ENCODE results near the gene EPHB6.

The EPHB6 gene

GRCh38 chr7:142892951-142893350 lies 38.1 kb downstream of the EPHB6 start:
- no peak for FAIRE-seq
- no peak for DNase-seq (ENCODE audit: extremely low spot score, insufficient read length, low read depth)

GRCh38 chr7:142894112-142894984 lies 39.5 kb downstream of the EPHB6 start:
- DNase-seq (ENCODE audit: extremely low spot score, insufficient read length, low read depth) (no peak), FAIRE-seq (no peak)

- no peak for DNase-seq (ENCODE audit: extremely low spot score, insufficient read length, low read depth)
- FAIRE-seq = no peak
Measured at GRCh38 chr7:142894985-142895593, 40.2 kb downstream of the EPHB6 start.

GRCh38 chr7:142896151-142896550 lies 41.3 kb downstream of the EPHB6 start:
- FAIRE-seq (no peak), DNase-seq (ENCODE audit: extremely low spot score, insufficient read length, low read depth) (no peak)

- FAIRE-seq (no peak), DNase-seq (ENCODE audit: extremely low spot score, insufficient read length, low read depth) (no peak)
Measured at GRCh38 chr7:142896741-142897379, 42.0 kb downstream of the EPHB6 start.

GRCh38 chr7:142897691-142898090 lies 42.8 kb downstream of the EPHB6 start:
- DNase-seq (ENCODE audit: extremely low spot score, insufficient read length, low read depth) (no peak), FAIRE-seq (no peak)

- DNase-seq (ENCODE audit: extremely low spot score, insufficient read length, low read depth) (no peak), FAIRE-seq (no peak)
Measured at GRCh38 chr7:142898377-142899170, 43.7 kb downstream of the EPHB6 start.

GRCh38 chr7:142899661-142900060 lies 44.8 kb downstream of the EPHB6 start:
- FAIRE-seq = no peak

GRCh38 chr7:142901426-142902259 lies 46.8 kb downstream of the EPHB6 start:
- no peak for FAIRE-seq
- DNase-seq (ENCODE audit: extremely low spot score, insufficient read length, low read depth) = no peak

More at GRCh38 chr7:142899661-142900060, 44.8 kb downstream of the EPHB6 start:
- DNase-seq (ENCODE audit: extremely low spot score, insufficient read length, low read depth) = no peak

GRCh38 chr7:142904128-142904527 lies 49.3 kb downstream of the EPHB6 start:
- DNase-seq (ENCODE audit: extremely low spot score, insufficient read length, low read depth) (no peak), FAIRE-seq (no peak)

- DNase-seq (ENCODE audit: extremely low spot score, insufficient read length, low read depth) (no peak), FAIRE-seq (no peak)
Measured at GRCh38 chr7:142905759-142906158, 50.9 kb downstream of the EPHB6 start.

- DNase-seq (ENCODE audit: extremely low spot score, insufficient read length, low read depth) = no peak
- FAIRE-seq = no peak
Measured at GRCh38 chr7:142906643-142907042, 51.8 kb downstream of the EPHB6 start.

- DNase-seq (ENCODE audit: extremely low spot score, insufficient read length, low read depth) (no peak), FAIRE-seq (no peak)
Measured at GRCh38 chr7:142908290-142908689, 53.4 kb downstream of the EPHB6 start.

- no peak for DNase-seq (ENCODE audit: extremely low spot score, insufficient read length, low read depth)
Measured at GRCh38 chr7:142908921-142909890, 54.3 kb downstream of the EPHB6 start.

GRCh38 chr7:142910031-142910433 lies 55.2 kb downstream of the EPHB6 start:
- FAIRE-seq = no peak

More at GRCh38 chr7:142908921-142909890, 54.3 kb downstream of the EPHB6 start:
- peak; percentile 58 for FAIRE-seq

GRCh38 chr7:142910481-142910880 lies 55.6 kb downstream of the EPHB6 start:
- DNase-seq (ENCODE audit: extremely low spot score, insufficient read length, low read depth) (no peak), FAIRE-seq (no peak)

More at GRCh38 chr7:142910031-142910433, 55.2 kb downstream of the EPHB6 start:
- DNase-seq (ENCODE audit: extremely low spot score, insufficient read length, low read depth) = no peak

- DNase-seq (ENCODE audit: extremely low spot score, insufficient read length, low read depth) (no peak), FAIRE-seq (no peak)
Measured at GRCh38 chr7:142913051-142913450, 58.2 kb downstream of the EPHB6 start.

- no peak for DNase-seq (ENCODE audit: extremely low spot score, insufficient read length, low read depth)
- FAIRE-seq = no peak
Measured at GRCh38 chr7:142913566-142913965, 58.7 kb downstream of the EPHB6 start.

Measured in GM18507 (cell line).